Raji (cell line): ENCODE results near the gene ARPP21.

ENCODE experiments used
- POLR2A ChIP-seq: IDR thresholded peaks from 2 replicates; pipeline ENCODE4 v1.6.1; 2011; ENCODE audit warnings: low read depth, low read length, control low read depth; ENCODE audit not compliant: insufficient read depth

Gene ARPP21

DNA sequence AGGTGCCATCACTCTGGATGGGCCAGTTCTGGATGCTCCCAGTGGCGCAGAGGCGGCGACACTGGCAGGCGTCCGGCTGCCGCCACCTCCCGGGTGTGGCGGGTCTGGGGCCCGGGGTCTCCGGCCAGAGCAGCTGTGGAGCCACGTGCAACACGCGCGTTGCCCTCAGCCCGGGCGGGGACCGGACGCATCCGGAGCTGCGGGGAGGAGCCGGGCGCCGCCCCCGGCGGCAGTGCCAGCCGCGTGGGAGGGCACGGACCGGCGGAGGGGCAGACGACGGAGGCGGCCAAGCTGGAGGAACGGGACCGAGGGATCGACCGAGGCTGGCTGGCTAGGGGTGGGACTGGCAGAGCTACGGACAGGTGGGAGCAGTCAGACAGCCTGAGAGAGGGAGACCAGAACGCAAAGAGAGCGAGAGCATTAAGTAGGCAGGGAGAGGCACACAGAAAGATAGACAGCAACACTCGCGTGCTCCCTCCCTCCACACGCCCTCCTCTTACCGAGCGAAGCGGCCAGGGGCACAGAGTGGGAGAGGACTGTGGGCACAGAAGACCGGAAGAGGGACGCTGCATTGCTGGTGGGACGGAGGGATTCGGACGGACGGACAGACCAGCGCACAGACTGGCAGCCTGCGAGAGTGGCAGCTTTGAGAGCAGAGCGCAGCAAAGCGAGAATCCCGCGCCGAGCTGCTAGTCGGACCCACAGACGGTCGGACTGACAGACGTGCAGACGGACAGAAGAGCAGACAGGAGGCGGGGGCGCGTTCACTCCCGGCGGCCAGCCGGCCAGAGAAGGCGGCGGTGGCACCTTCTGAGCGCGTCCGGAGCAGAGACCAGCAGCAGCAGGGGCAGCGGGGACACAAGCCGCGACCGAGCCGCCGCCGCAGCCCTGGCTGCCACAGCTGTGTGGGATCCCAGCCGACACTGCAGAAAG, at the start of gene ARPP21:
Gene ARPP21, plus strand, starts transcription at position 272 of the 933 bp plus-strand sequence. CDS start 42,227 bp downstream, outside the sequence.
- no peak for TF ChIP-seq POLR2A

DNA sequence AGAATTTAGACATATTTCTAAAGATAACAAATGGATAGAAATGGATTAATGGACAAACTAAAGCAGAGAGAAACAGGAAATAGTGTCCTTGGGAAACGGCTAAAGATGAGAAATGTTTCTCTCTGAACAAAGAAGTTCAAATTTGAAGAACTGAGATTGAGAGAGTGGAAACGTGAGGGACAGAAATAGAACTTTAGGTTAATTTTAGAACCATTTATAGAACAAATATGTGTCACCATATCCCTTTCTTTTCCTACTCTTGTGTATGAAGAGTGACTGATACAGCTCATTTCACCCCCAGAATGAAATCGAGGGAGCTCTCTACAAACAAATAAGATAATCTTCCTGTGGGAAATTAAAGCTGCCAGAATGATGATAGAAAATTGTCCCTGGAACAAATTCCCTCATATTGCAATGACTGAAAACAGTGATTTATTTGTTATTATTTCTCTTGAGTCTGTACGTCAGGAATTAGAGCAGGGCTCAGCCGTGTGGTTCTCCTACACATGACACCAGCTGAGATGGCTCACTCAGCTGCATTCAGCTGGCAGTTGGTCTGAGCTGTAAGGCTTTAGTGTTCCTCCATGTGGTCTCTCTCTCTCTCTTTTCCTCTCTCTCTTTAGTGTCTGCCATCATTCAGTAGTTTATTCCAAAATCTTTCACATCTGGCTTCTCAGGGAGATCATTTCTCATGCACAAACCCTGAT, 46.6 kb upstream of the ARPP21 start:
- TF ChIP-seq POLR2A: no peak

DNA sequence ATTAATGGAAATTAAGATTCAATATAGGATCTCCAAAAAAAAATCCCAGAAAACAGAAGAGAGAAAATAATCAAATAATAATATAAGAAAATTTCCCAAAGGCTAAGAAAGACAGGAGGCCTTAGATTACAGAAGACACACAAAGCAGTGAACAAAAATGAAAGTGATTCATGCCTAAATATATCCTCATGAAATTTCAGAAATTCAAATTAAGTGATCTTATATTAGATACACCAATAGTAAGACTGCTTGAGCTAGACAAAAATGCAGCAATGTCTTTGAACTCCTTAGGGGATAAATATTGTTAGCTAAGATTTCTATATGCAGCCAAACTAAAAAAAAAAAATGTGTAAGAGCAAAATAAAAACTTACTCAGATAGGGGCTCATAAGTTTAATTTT, 44.6 kb upstream of the ARPP21 start:
- TF ChIP-seq POLR2A: no peak

DNA sequence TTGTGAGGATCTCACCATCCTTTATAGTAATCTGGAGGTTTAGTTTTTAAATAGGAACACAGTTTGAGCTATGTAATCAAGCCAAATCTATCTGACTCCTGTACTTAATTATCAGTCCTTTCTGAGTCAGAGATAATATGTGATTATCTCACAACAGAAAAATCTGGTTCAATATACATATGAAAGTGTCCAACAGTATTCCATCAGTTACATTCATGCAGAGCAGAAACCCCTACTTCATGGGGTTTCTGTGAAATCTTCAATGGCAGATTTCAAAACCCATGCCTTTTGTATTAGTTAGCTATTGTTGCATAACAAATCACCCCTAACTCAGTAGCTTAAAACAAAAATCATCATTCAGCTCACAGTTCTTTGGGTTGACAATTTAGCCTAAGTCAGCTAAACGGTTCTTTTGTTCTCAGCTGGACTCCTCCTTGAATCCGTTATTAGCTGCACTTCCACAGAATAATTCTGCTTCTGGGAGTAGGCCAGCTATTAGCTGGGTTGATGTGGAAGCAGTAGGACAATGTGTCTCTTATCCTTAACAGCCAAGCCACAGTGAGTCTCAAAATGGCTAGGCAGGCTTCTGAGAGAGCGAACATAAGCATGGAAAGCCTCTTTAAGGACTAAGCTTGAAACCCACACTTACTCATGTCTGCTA, 42.9 kb upstream of the ARPP21 start:
- TF ChIP-seq POLR2A: no peak

DNA sequence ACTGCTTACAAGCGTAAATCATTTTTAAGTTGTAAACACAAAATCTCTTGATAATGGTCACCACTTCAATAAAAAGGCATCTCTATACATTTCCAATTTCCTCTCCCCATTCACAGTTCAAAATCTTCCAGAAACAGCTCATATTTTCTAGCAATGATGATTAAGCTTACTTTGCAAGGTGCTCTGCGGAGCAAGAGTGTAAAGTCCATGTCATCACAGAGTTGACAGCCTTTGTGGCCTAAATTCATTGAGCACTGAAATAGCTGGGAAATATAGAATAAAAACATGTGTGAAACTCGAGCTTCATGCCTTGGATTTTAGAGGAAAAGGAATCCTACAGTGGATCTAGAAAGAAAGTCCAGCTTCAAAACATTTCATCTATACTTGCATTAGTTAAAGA, 41.8 kb upstream of the ARPP21 start:
- no peak for TF ChIP-seq POLR2A

DNA sequence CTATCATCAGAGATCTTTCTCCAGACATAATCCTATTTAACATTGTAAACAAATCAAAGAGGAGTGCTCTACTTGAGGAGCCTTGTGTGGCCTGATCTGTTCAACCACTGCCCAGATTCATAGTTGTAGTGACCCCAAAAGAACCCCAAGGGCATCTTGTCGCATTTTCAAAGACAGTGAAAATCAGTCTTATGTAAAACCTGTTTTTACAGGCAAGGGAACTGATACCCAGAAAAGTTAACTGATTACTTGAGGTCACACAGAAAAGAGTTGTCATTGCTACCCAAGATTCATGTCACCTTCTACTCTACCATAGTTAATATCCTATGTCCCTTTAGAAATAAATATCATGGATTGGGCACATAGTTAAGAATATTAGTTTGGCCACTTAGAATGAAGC, 40.5 kb upstream of the ARPP21 start:
- no peak for TF ChIP-seq POLR2A

DNA sequence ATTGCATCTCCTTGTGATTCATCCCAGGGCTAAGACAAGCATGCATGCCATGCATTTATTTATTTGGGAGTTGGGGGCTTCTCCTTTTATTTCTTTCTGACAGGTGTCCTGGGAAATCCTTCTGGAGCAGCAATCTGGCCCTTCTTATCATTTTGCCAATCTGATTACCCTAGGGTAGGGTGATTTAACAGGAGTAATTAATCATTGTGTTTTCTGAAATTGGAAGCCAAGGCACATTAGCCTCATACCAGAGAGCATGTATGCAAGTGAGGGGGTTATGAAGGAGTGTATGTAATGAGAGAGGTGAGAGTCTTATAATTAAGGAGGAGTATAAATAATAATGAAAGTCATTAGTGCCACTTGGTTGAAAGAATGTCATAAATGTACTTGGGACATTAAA, 37.4 kb upstream of the ARPP21 start:
- TF ChIP-seq POLR2A: no peak

DNA sequence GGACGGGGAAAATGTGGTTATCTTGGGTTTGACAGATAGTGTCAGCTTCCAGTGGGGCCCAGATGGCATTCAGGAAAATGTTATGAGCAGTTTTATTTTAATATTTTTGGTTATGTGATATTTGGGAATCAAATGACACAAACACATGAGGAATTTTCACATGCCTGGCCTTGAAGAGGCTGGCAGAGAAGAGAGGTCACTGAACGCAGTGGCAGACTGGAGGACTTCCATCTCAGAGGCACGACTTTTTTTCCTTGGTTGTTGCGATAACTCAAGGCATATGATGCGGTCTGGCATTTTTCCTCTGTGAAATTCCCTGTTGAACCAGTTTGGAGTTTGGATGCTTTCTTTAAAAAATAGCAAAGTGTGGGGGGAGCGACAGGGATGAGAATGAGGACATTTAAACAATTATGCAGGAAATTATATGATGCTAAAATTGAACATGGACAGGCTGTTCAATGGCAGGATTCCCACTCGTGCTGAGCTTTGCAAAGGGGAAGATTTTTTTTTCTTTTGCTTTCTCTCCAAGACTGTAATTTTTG, 36.9 kb upstream of the ARPP21 start:
- TF ChIP-seq POLR2A: no peak

DNA sequence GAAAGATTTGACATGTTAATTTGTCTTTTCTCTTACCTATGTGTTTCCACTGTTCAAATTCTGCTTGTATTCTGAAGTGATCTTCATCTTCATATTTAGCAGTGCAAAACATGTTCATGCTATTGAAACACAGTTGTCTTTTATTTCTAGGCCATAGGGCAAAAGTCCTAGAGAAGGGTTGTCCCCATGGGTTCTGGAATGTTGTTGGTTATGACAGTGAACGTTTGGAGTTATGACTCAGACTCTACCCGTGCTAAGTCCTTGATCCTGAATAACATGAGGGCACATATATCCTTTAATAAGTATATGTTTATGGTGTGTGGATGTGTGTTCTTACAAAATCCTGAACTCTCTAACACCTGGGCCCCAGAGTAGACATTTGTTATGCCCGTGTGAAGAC, 23.0 kb upstream of the ARPP21 start:
- TF ChIP-seq POLR2A: no peak

DNA sequence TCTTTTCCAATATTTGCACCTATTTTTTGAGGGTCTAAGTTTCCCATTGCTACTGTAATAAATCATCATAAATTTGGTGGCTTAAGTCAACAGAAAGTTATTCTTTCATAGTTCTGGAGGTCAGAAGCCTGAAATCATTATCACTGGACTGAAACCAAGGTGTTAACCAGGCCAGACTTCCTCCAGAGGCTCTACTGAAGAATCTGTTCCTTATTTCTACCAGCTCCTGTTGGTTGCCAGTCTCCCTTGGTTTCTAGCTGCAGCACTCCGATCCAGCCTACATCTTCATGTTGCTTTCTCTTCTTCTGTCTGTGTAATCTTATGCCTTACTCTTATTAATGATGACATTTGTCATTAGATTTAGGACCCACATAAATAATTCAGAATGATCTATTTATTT, 22.0 kb upstream of the ARPP21 start:
- no peak for TF ChIP-seq POLR2A

DNA sequence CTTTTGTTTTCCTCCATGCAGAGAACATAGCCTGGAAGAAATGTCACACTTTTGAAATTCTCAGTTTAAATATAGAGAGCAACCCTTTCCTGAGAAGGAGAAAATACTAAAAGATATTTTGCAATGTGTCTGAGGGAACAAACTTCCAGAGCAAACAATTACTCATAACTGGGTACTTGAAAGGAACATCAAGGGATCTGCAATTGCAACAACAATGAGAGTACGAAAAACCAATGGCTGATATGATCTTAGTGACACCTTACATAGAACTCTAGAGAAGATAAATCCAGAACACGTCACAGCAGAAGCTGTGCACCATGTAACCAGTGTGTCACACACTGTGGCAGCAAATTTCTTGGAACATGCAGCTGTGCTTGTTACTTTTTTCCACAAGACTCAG, 14.6 kb upstream of the ARPP21 start:
- TF ChIP-seq POLR2A: no peak

DNA sequence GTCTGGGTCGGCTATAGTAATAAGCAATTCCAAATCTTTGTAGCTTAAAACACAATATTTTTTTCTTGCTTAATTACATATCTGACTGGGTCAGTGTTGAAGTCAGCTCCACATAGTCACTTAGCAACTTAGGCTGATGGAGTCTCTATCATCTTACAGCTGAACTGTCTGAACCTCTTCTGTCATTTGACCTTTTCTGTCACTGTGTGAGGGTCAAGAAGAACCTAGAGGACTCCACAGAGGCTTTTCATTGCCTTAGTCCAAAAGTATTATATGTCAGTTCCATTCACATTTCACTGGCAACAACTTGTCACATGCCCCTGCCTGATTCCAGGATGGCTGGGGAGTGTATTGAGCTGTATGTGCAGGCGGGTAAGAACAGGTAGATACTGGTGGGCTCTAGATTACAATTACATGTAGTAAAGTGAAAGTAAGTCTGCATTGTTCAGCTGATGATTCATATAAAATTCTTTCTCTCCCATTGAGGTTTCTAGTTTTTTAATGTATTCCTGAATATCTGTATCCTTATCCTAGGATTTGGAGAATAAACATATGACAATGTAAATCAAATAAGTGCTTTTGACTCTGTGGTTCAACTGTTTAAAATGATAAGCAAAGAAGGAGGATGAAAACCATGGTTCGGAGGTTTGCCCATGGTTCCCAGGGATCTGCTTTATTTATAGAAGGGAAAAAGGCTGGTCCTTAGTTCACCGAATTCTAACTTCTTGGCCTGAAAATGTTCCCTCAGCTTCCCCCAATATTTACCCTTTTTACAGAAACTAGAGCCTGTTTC, 5.8 kb upstream of the ARPP21 start:
- no peak for TF ChIP-seq POLR2A

DNA sequence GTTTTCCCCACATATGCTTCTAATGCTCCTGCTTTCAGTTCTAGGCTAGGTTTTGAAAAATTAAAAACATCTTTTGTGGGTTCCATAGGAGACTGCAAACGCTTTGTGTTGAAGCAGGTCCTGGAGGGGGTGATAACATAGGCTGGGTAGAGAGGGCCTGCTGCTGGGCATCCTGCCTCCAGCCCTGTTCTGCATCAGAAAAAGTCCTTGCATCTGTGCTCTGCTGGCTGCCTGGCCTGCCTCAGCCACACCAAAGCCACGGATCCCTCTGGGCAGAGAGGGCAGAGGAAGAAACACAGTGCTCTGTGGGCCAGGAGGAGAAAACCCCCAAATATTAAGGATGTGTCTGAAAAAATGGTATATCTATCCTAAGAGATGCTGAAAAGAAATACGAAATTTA, 3.9 kb upstream of the ARPP21 start:
- TF ChIP-seq POLR2A: no peak

DNA sequence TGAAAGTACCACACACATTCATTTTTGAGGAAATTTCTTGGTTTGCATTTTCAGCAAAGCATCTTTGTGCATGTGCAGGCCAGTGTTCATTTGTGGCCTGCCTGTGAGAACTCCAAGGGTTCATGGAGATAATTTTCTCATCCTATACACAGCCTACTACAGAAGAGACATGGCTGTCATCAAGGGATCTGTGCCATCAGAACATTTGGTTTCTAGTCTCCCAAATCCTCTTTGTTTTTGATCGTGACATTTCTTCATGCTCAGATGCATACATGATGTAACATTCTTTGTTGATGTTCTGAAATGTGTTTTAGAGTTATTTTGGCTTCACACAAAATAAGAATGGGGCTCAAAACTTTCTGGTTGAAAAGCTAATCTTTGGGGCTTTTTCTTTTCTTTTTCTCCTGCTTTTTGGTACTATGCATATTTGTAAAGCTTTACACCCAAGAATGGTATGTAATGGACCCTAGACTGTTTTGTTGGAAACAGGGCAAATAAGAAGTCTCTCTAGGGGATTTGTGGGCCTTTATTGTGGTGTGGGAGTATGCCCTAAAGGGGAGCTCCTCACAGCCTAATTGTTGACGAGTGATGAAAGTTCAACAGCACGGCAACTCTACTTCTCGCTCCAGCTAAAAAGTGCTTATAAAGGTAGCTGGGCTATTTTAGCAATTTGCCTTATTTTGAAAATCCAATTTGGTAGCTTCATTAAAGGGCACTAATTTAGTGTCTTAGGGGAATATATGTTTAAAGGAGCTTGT, 3.2 kb upstream of the ARPP21 start:
- no peak for TF ChIP-seq POLR2A
